Fibroblast of lung (primary cell): ENCODE results near the gene NLRP6.

ENCODE experiments used
- EZH2 ChIP-seq: IDR thresholded peaks from 2 replicates; pipeline ENCODE4 v1.5.1; 2012; ENCODE audit warnings: low read length, control low read depth, mild to moderate bottlenecking; ENCODE audit errors: missing control alignments
- TF ChIP-seq, protein P1 (sequence below), 2 donors: IDR thresholded peaks in 1 of 2; conservative IDR thresholded peaks in 1 of 2; 1 replicate in 1 of 2; 2 replicates in 1 of 2; pipeline ENCODE4 v1.5.1; 2011 to 2012; ENCODE audit warnings: low read length in 2 of 2, control low read depth in 1 of 2, inconsistent platforms in 1 of 2, low read depth in 1 of 2, mild to moderate bottlenecking in 1 of 2

GRCh38 chr11:296171-297050, 18.2 kb downstream of the NLRP6 start:
- TF ChIP-seq, protein P1, sequence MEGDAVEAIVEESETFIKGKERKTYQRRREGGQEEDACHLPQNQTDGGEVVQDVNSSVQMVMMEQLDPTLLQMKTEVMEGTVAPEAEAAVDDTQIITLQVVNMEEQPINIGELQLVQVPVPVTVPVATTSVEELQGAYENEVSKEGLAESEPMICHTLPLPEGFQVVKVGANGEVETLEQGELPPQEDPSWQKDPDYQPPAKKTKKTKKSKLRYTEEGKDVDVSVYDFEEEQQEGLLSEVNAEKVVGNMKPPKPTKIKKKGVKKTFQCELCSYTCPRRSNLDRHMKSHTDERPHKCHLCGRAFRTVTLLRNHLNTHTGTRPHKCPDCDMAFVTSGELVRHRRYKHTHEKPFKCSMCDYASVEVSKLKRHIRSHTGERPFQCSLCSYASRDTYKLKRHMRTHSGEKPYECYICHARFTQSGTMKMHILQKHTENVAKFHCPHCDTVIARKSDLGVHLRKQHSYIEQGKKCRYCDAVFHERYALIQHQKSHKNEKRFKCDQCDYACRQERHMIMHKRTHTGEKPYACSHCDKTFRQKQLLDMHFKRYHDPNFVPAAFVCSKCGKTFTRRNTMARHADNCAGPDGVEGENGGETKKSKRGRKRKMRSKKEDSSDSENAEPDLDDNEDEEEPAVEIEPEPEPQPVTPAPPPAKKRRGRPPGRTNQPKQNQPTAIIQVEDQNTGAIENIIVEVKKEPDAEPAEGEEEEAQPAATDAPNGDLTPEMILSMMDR (conservative IDR thresholded peaks at IDR 0.05 in 1 of 2, IDR thresholded peaks at IDR 0.05 in 1 of 2; ENCODE audit: low read depth in 1 of 2, low read length in 2 of 2): no peak
- TF ChIP-seq EZH2: no peak
